Mesenchymal stem cell (in vitro differentiated cells and primary cell): Measurements from ENCODE around the gene NBDY.

Experiments
- DNase-seq: peaks from one replicate; pipeline ENCODE4 v3.0.0-alpha.2; 2013
- H2AFZ ChIP-seq: one replicate; pipeline ENCODE4 v1.6.1; 2013; ENCODE audit warnings: low read depth, mild to moderate bottlenecking, control low read depth, inconsistent platforms, low read length, moderate library complexity
- H2AK5ac ChIP-seq: 2 replicates; pipeline ENCODE4 v1.6.1; 2013; ENCODE audit warnings: low read length, moderate library complexity, mild to moderate bottlenecking, inconsistent platforms; ENCODE audit not compliant: severe bottlenecking
- H2BK120ac ChIP-seq: one replicate; pipeline ENCODE4 v1.6.1; 2013; ENCODE audit warnings: low read depth, mild to moderate bottlenecking, inconsistent platforms, low read length, moderate library complexity
- H2BK12ac ChIP-seq, 2 experiments: one replicate each; pipeline ENCODE4 v1.6.1; 2013; ENCODE audit warnings: inconsistent platforms in 2 of 2, low read length in 2 of 2, mild to moderate bottlenecking in 2 of 2, moderate library complexity in 2 of 2, control low read depth in 1 of 2
- H2BK15ac ChIP-seq: one replicate; pipeline ENCODE4 v1.6.1; 2013; ENCODE audit warnings: mild to moderate bottlenecking, low read depth, inconsistent platforms; ENCODE audit not compliant: poor library complexity, severe bottlenecking
- H2BK5ac ChIP-seq: 2 replicates; pipeline ENCODE4 v1.6.1; 2013; ENCODE audit warnings: low read depth, mild to moderate bottlenecking, low read length, control low read depth, inconsistent platforms; ENCODE audit not compliant: poor library complexity, severe bottlenecking
- H3K14ac ChIP-seq, 2 experiments: one replicate each; pipeline ENCODE4 v1.6.1; 2013; ENCODE audit warnings: inconsistent platforms in 2 of 2, low read length in 2 of 2, control low read depth in 1 of 2, mild to moderate bottlenecking in 1 of 2, moderate library complexity in 1 of 2
- H3K18ac ChIP-seq, 2 experiments: one replicate each; pipeline ENCODE4 v1.6.1; 2013; ENCODE audit warnings: inconsistent platforms in 2 of 2, low read length in 2 of 2, control low read depth in 1 of 2, low read depth in 1 of 2, mild to moderate bottlenecking in 1 of 2
- H3K23ac ChIP-seq, 2 experiments: one replicate each; pipeline ENCODE4 v1.6.1; 2013; ENCODE audit warnings: inconsistent platforms in 2 of 2, low read length in 2 of 2, mild to moderate bottlenecking in 2 of 2, moderate library complexity in 2 of 2, control low read depth in 1 of 2
- H3K27ac ChIP-seq: 2 replicates; pipeline ENCODE4 v1.5.1; 2013; ENCODE audit warnings: mild to moderate bottlenecking, moderate library complexity, low read length, control low read depth, inconsistent platforms; ENCODE audit not compliant: poor library complexity, severe bottlenecking
- H3K27me3 ChIP-seq, 2 experiments: 2 replicates each; pipeline versions ENCODE4 v1.6.1 to v1.7.0; 2013; ENCODE audit warnings: low read length in 2 of 2, mild to moderate bottlenecking in 2 of 2, moderate library complexity in 2 of 2, control low read depth in 1 of 2, inconsistent platforms in 1 of 2; ENCODE audit not compliant: control insufficient read depth in 1 of 2, insufficient read depth in 1 of 2
- H3K36me3 ChIP-seq, 2 experiments: 2 replicates each; pipeline versions ENCODE4 v1.6.1 to v1.7.0; 2013; ENCODE audit warnings: low read length in 2 of 2, control low read depth in 1 of 2, inconsistent platforms in 1 of 2, low read depth in 1 of 2, mild to moderate bottlenecking in 1 of 2; ENCODE audit not compliant: insufficient read depth in 2 of 2, control insufficient read depth in 1 of 2
- H3K4ac ChIP-seq, 2 experiments: one replicate each; pipeline ENCODE4 v1.6.1; 2013; ENCODE audit warnings: inconsistent platforms in 2 of 2, low read length in 2 of 2, mild to moderate bottlenecking in 2 of 2, moderate library complexity in 2 of 2, control low read depth in 1 of 2, low read depth in 1 of 2
- H3K4me1 ChIP-seq: 2 replicates; pipeline ENCODE4 v1.6.1; 2013; ENCODE audit warnings: low read depth, low read length, control low read depth; ENCODE audit not compliant: control insufficient read depth, insufficient read depth
- H3K4me2 ChIP-seq: 2 replicates; pipeline ENCODE4 v1.6.1; 2013; ENCODE audit warnings: low read length, mild to moderate bottlenecking, inconsistent platforms; ENCODE audit not compliant: poor library complexity, severe bottlenecking
- H3K4me3 ChIP-seq, 2 experiments: 2 replicates each; pipeline versions ENCODE4 v1.5.1 to v1.7.0; 2013; ENCODE audit warnings: low read length in 2 of 2, mild to moderate bottlenecking in 2 of 2, control low read depth in 1 of 2, low read depth in 1 of 2; ENCODE audit not compliant: insufficient read depth in 1 of 2
- H3K79me1 ChIP-seq: replicated peaks from 2 replicates; pipeline ENCODE4 v1.6.1; 2013; ENCODE audit warnings: mild to moderate bottlenecking, control low read depth, low read length, inconsistent platforms; ENCODE audit not compliant: poor library complexity, severe bottlenecking
- H3K9ac ChIP-seq: 2 replicates; pipeline ENCODE4 v1.7.0; 2013; ENCODE audit warnings: mild to moderate bottlenecking, low read length, moderate library complexity
- H3K9me3 ChIP-seq: 2 replicates; pipeline ENCODE4 v1.7.0; 2013; ENCODE audit warnings: mild to moderate bottlenecking, low read length; ENCODE audit not compliant: control insufficient read depth
- H4K8ac ChIP-seq: one replicate; pipeline ENCODE4 v1.6.1; 2013; ENCODE audit warnings: inconsistent platforms, mild to moderate bottlenecking, low read length, moderate library complexity
- H4K91ac ChIP-seq: one replicate; pipeline ENCODE4 v1.6.1; 2013; ENCODE audit warnings: mild to moderate bottlenecking, low read length, inconsistent platforms
- WGBS: methylation state at CpG from one replicate; pipeline ENCODE4 v1.1.7; 2013; ENCODE audit warnings: mixed read lengths; 5-methylcytosine and 5-hydroxymethylcytosine counted together

NBDY gene

GRCh38 chrX:56787734-56788152 lies 58.7 kb downstream of the NBDY start:
- no peak overlapping the region for H2BK120ac ChIP-seq
- no peak overlapping the region for H4K91ac ChIP-seq
- no peak overlapping the region for H2AK5ac ChIP-seq
- H2BK5ac ChIP-seq, result no peak overlapping the region
- H3K4ac ChIP-seq, result no peak overlapping the region
- peaks cover 22% of the 10 kb centered on the region for H3K79me1 ChIP-seq
- no peak overlapping the region for H3K18ac ChIP-seq
- H2BK15ac ChIP-seq, result no peak overlapping the region
- H3K9ac ChIP-seq, result no peak overlapping the region
- no peak overlapping the region for H2BK12ac ChIP-seq
- H3K36me3 ChIP-seq, result peaks cover 0 to 35% of the 10 kb centered on the region in 2 experiments
- no peak for DNase-seq
- over 99% methylated on average over 5 of the region's 5 CpGs for WGBS
- no peak overlapping the region for H3K4me2 ChIP-seq
- H4K8ac ChIP-seq, result no peak overlapping the region
- peaks cover 0 to 5% of the 10 kb centered on the region in 2 experiments for H3K27me3 ChIP-seq
- no peak overlapping the region for H3K14ac ChIP-seq
- H3K23ac ChIP-seq, result no peak overlapping the region
- H3K27ac ChIP-seq, result no peak overlapping the region
- no peak overlapping the region for H2AFZ ChIP-seq
- H3K4me1 ChIP-seq, result no peaks in the 10 kb centered on the region
- no peak overlapping the region for H3K4me3 ChIP-seq
- no peaks in the 10 kb centered on the region for H3K9me3 ChIP-seq

GRCh38 chrX:56788229-56788628 lies 59.2 kb downstream of the NBDY start:
- Histone ChIP-seq H2AFZ (no peak overlapping the region), H3K9ac (peak overlapping the region; percentile 33), H2BK15ac (no peak overlapping the region), H2BK12ac (no peak overlapping the region), H2AK5ac (no peak overlapping the region), H3K27ac (no peak overlapping the region), H3K14ac (no peak overlapping the region), H3K27me3 (peaks cover 0 to 5% of the 10 kb centered on the region in 2 experiments), H4K91ac (no peak overlapping the region), H3K79me1 (peaks cover 22% of the 10 kb centered on the region), H3K4me1 (no peaks in the 10 kb centered on the region), H2BK120ac (no peak overlapping the region), H3K4ac (no peak overlapping the region), H3K18ac (no peak overlapping the region), H2BK5ac (no peak overlapping the region), H3K36me3 (peaks cover 0 to 34% of the 10 kb centered on the region in 2 experiments), H4K8ac (no peak overlapping the region), H3K23ac (no peak overlapping the region), H3K9me3 (no peaks in the 10 kb centered on the region), H3K4me3 (peak overlapping the region in 1 of 2 experiments; percentile 8), H3K4me2 (no peak overlapping the region)
- DNase-seq, result no peak
- WGBS, result 64% methylated on average over 3 of the region's 3 CpGs

DNA sequence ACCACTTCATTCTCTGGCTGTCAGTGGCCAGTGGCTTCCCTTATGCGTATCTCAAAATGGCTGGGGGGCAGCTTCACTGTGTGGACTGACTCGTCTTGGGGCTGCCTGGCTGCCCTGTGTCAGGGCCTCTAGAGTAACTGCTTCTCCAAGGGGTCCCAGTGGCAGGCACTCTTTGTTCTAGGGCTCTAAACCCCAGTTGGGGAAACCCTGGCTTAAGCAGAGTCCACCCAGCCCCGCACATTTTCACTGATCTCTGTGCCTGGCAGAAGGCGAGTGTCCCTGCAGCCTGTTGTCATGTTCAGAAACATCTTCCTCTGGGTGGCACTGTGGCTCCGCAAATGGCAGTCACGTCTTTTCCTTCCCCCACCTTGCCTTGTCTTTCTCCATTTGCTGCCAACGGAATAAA lies 59.7 kb downstream of the NBDY start:
- 97% methylated on average over 7 of the region's 7 CpGs for WGBS
- H3K27me3 ChIP-seq, result peaks cover 0 to 10% of the 10 kb centered on the region in 2 experiments

DNA sequence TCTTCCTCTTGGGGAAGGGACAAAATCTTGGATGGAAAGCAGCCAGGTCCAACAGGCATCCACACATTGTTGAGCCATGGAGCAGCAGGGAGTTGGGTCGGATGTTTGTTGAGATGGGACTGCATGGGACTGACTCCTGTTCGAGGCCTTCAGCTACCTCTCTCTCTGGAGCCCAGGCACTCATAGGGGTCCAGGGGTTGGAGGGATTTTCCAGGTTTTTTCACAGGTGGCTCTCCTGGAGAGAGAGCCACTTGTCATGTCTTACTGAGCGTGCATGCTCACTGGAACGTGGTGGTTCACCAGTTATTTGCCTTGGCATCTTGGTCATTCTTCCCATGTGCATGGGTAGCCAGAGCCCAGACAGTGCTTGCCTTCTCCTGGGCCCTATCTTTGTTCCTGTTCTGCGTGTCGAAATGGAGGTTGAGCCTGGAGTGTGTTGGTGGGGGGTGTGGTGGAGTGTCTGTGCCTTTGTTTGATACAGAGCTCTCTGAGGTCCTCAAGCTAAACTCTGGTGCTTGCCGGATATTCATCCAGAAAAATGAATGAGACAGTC lies 60.6 kb downstream of the NBDY start:
- no peak overlapping the region for H2AFZ ChIP-seq
- peaks cover 5% of the 10 kb centered on the region for H3K4me1 ChIP-seq
- H3K9me3 ChIP-seq, result no peaks in the 10 kb centered on the region
- no peak overlapping the region for H2AK5ac ChIP-seq
- no peak overlapping the region for H3K9ac ChIP-seq
- 86% methylated on average over 7 of the region's 7 CpGs for WGBS
- H3K4me2 ChIP-seq, result no peak overlapping the region
- H2BK120ac ChIP-seq, result no peak overlapping the region
- H3K4ac ChIP-seq, result no peak overlapping the region
- peaks cover 0 to 26% of the 10 kb centered on the region in 2 experiments for H3K36me3 ChIP-seq
- no peak overlapping the region for H4K8ac ChIP-seq
- no peak overlapping the region for H3K4me3 ChIP-seq
- H3K27me3 ChIP-seq, result peaks cover 0 to 12% of the 10 kb centered on the region in 2 experiments
- no peak overlapping the region for H4K91ac ChIP-seq
- H3K23ac ChIP-seq, result no peak overlapping the region
- H2BK15ac ChIP-seq, result no peak overlapping the region
- no peak overlapping the region for H3K14ac ChIP-seq
- no peak overlapping the region for H2BK5ac ChIP-seq
- no peak overlapping the region for H3K18ac ChIP-seq
- DNase-seq, result no peak
- H3K27ac ChIP-seq, result no peak overlapping the region
- H3K79me1 ChIP-seq, result peaks cover 27% of the 10 kb centered on the region
- H2BK12ac ChIP-seq, result no peak overlapping the region

More for the DNA sequence above, 59.7 kb downstream of the NBDY start:
- H3K14ac ChIP-seq, result no peak overlapping the region
- H3K4me2 ChIP-seq, result no peak overlapping the region
- no peak overlapping the region for H2AK5ac ChIP-seq
- H2BK12ac ChIP-seq, result no peak overlapping the region
- H3K4ac ChIP-seq, result no peak overlapping the region
- H3K9me3 ChIP-seq, result no peaks in the 10 kb centered on the region
- peaks cover 25% of the 10 kb centered on the region for H3K79me1 ChIP-seq
- peak overlapping the region in 1 of 2 experiments; percentile 8 for H3K4me3 ChIP-seq
- no peak overlapping the region for H2BK5ac ChIP-seq
- H4K8ac ChIP-seq, result no peak overlapping the region
- H4K91ac ChIP-seq, result no peak overlapping the region
- H2BK15ac ChIP-seq, result no peak overlapping the region
- H3K23ac ChIP-seq, result no peak overlapping the region
- H3K4me1 ChIP-seq, result peaks cover 4% of the 10 kb centered on the region
- peaks cover 0 to 30% of the 10 kb centered on the region in 2 experiments for H3K36me3 ChIP-seq
- DNase-seq, result no peak
- H2AFZ ChIP-seq, result no peak overlapping the region
- H3K18ac ChIP-seq, result no peak overlapping the region
- H3K9ac ChIP-seq, result peak overlapping the region; percentile 33
- no peak overlapping the region for H3K27ac ChIP-seq
- H2BK120ac ChIP-seq, result no peak overlapping the region
